GM23338 (cell line): ENCODE results near the gene ZNF280D.
"Not testable (repeated sequence)": the region's sequence is repeated elsewhere in the genome, so short reads cannot be mapped to it uniquely, and the experiment has no call there.

Experiments
- CREB1 ChIP-seq: fragments of 250-450 bp; sonication (Bioruptor Pico); IDR thresholded peaks from 2 replicates; pipeline ENCODE4 v1.5.0; 2020; ENCODE audit warnings: low read depth, mild to moderate bottlenecking, moderate library complexity
- CTCF ChIP-seq, 2 experiments: fragments of 200-600 bp in 1 of 2; sonication (generic) in 1 of 2; conservative IDR thresholded peaks; 2 replicates each; pipeline versions ENCODE4 v1.5.1 to v1.6.1; 2016 to 2017; ENCODE audit warnings: antibody characterized with exemption in 2 of 2, low read depth in 2 of 2, mild to moderate bottlenecking in 2 of 2, moderate library complexity in 1 of 2
- ETS1 ChIP-seq: IDR thresholded peaks from 2 replicates; pipeline ENCODE4 v1.6.1; 2016; ENCODE audit warnings: antibody characterized with exemption
- EZH2 ChIP-seq: fragments of 200-600 bp; sonication (generic); IDR thresholded peaks from one replicate; pipeline ENCODE4 v1.8.0; 2017; ENCODE audit warnings: antibody characterized with exemption, mild to moderate bottlenecking, low read depth; ENCODE audit not compliant: unreplicated experiment
- EZH2phosphoT487 ChIP-seq: fragments of 200-600 bp; sonication (generic); IDR thresholded peaks from one replicate; pipeline ENCODE4 v1.8.1; 2018; ENCODE audit warnings: antibody characterized with exemption; ENCODE audit not compliant: unreplicated experiment
- JUNB ChIP-seq: IDR thresholded peaks from one replicate; pipeline ENCODE4 v1.6.1; 2016; ENCODE audit warnings: antibody characterized with exemption; ENCODE audit not compliant: unreplicated experiment
- POLR2AphosphoS5 ChIP-seq: IDR thresholded peaks from 2 replicates; pipeline ENCODE4 v1.6.1; 2016; ENCODE audit warnings: antibody characterized with exemption, low read depth
- REST ChIP-seq: IDR thresholded peaks from one replicate; pipeline ENCODE4 v1.6.1; 2018; ENCODE audit warnings: antibody characterized with exemption; ENCODE audit not compliant: unreplicated experiment

- not testable (repeated sequence) for TF ChIP-seq POLR2AphosphoS5; CTCF (conservative IDR thresholded peaks at IDR 0.05; ENCODE audit: low read depth in 2 of 2); REST; EZH2; ETS1; EZH2phosphoT487; CREB1; JUNB
Observed at GRCh38 chr15:56709502-56709901, 23.8 kb downstream of the ZNF280D start.
